Duodenal mucosa (tissue), 2 donors: ENCODE data around the gene ZBTB20.

Experiments used
- H3K27ac ChIP-seq: one replicate; pipeline ENCODE4 v1.7.0; 2013; ENCODE audit warnings: low read depth, low read length
- H3K27me3 ChIP-seq, 2 donors: one replicate each; pipeline ENCODE4 v1.7.0; 2013; ENCODE audit warnings: low read length in 2 of 2, control low read depth in 1 of 2; ENCODE audit not compliant: insufficient read depth in 2 of 2, control insufficient read depth in 1 of 2
- H3K36me3 ChIP-seq, 2 donors: one replicate each; pipeline ENCODE4 v1.7.0; 2013; ENCODE audit warnings: low read length in 2 of 2, control low read depth in 1 of 2; ENCODE audit not compliant: insufficient read depth in 2 of 2, control insufficient read depth in 1 of 2
- H3K4me1 ChIP-seq, 2 donors: one replicate each; pipeline ENCODE4 v1.7.0; 2013; ENCODE audit warnings: low read length in 2 of 2, control low read depth in 1 of 2; ENCODE audit not compliant: insufficient read depth in 2 of 2, control insufficient read depth in 1 of 2
- H3K4me3 ChIP-seq, 2 donors: one replicate each; pipeline ENCODE4 v1.7.0; 2013; ENCODE audit warnings: low read length in 2 of 2, low read depth in 1 of 2
- H3K9ac ChIP-seq, 2 donors: one replicate each; pipeline ENCODE4 v1.7.0; 2013; ENCODE audit warnings: low read length in 2 of 2, low read depth in 1 of 2
- H3K9me3 ChIP-seq, 2 donors: one replicate each; pipeline ENCODE4 v1.7.0; 2013; ENCODE audit warnings: low read length in 2 of 2, control low read depth in 1 of 2; ENCODE audit not compliant: control insufficient read depth in 1 of 2

ZBTB20 gene

DNA sequence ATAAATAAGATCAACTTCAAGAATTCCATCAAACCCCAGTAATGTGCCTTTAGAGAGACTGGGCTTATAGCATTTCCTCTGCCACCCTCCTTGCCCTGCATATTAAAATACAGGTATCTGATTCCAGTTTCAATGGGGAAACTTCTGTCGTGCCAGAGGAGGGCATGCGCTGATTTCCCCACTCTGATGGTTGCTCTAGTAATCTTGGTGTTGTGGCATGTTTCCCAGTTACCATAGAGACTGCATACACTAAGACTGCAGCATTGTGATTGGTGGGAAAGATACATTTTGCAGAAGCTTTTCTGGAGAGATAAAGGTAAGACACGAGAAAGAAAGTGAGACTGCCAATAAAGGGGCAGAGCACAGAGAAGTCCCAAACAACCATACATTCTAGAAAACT is 627.7 kb downstream of the ZBTB20 start:
- H3K36me3 ChIP-seq: no peaks in the 10 kb centered on the region
- no peaks in the 10 kb centered on the region for H3K4me1 ChIP-seq
- no peaks in the 10 kb centered on the region for H3K27me3 ChIP-seq
- H3K9me3 ChIP-seq: no peaks in the 10 kb centered on the region
- no peak overlapping the region for H3K27ac ChIP-seq
- no peak overlapping the region for H3K9ac ChIP-seq
- no peak overlapping the region for H3K4me3 ChIP-seq

DNA sequence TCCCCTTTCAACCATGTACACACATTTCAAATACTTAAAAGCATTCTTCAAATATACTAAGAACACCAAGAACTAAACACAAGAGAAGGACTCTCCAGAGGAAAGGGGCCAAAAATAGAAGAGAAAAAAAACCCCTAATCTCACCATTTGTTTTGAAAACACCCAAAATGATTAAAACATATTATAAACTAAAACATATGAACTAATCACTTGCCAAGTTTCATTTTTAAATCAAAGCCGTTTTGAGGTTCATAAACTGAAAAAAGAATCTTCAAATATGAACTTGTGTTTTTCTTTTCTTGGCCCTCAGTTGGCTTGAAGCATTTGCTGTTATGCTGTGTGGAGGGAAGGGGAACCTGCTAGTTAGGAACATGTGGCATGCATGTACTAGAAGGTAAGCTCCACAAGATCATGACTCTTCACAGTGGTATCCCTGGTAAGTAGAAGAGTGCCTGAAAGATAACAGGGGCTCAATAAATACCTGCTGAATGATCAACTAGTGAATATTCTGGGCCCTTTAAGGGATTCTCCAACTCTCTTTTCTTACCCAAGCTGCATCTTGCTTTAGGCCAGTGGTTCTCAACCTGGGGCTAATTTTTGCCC is 628.8 kb downstream of the ZBTB20 start:
- H3K4me3 ChIP-seq: no peak overlapping the region
- H3K4me1 ChIP-seq: no peaks in the 10 kb centered on the region
- H3K27me3 ChIP-seq: no peaks in the 10 kb centered on the region
- H3K27ac ChIP-seq: no peak overlapping the region
- H3K9me3 ChIP-seq: no peaks in the 10 kb centered on the region
- H3K36me3 ChIP-seq: no peaks in the 10 kb centered on the region
- no peak overlapping the region for H3K9ac ChIP-seq

DNA sequence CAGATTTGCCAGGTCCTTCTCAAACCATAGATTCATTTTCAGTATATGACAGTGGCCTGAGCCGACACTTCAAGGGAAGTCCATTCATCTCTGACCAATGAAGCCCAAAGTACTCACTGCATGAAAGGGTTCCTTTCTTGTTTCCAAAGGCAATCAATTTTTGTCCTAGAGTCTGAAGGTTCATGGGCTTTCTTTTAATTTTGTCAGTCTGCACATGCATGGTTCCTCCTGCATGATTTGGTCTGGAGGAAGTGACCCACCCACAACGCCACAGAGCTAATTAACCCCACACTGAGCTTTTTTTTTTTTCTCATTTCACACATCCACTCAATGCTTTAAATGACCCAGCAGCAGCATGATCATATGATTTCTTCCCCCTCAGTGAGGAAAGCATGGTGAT is 636.9 kb downstream of the ZBTB20 start:
- no peak overlapping the region for H3K9ac ChIP-seq
- no peaks in the 10 kb centered on the region for H3K9me3 ChIP-seq
- no peak overlapping the region for H3K4me3 ChIP-seq
- no peaks in the 10 kb centered on the region for H3K27me3 ChIP-seq
- H3K36me3 ChIP-seq: no peaks in the 10 kb centered on the region
- peaks cover 0 to 7% of the 10 kb centered on the region in 2 donors for H3K4me1 ChIP-seq
- no peak overlapping the region for H3K27ac ChIP-seq

DNA sequence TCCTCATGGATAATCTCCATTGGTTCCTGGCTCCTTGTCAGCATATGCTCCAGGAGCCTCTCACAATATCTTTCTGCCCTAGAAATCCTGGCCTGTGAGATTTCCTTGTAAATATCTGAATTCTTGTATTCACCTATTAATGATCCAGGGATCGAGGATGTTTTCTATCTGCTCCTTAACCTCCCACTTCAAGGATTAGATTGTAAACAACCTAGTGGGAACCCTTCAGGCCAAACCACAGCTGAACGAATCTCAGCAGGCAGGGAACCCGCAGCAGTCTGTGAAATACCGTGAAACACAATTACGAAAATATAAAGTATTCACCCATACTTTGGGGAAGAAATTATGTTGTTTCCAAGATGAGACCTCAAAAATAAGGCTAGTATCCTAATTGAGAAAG is 637.3 kb downstream of the ZBTB20 start:
- Histone ChIP-seq H3K4me1 (peaks cover 0 to 7% of the 10 kb centered on the region in 2 donors), H3K27me3 (no peaks in the 10 kb centered on the region), H3K36me3 (no peaks in the 10 kb centered on the region), H3K9ac (no peak overlapping the region), H3K4me3 (no peak overlapping the region), H3K9me3 (no peaks in the 10 kb centered on the region), H3K27ac (no peak overlapping the region)

DNA sequence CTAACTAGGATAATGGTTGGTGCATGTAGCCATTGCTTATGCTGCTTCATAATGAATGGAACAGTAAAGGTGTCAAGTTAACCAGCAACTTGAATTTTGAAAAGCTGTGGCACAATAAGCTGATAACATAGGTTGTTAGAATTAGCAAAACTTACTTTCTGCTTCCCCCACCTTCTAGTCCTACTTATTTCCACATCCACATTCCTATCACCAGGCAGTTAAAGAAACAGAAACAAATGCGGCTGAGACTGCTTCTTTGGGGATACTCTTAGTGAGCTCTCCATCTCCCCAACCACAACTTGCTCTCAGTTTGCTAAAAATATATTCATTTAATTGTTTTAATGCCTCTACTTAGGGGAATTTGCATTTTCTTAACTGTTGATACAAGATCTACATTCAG is 638.1 kb downstream of the ZBTB20 start:
- Histone ChIP-seq H3K9me3 (no peaks in the 10 kb centered on the region), H3K4me3 (no peak overlapping the region), H3K36me3 (no peaks in the 10 kb centered on the region), H3K4me1 (peaks cover 0 to 7% of the 10 kb centered on the region in 2 donors), H3K9ac (no peak overlapping the region), H3K27me3 (no peaks in the 10 kb centered on the region), H3K27ac (no peak overlapping the region)

DNA sequence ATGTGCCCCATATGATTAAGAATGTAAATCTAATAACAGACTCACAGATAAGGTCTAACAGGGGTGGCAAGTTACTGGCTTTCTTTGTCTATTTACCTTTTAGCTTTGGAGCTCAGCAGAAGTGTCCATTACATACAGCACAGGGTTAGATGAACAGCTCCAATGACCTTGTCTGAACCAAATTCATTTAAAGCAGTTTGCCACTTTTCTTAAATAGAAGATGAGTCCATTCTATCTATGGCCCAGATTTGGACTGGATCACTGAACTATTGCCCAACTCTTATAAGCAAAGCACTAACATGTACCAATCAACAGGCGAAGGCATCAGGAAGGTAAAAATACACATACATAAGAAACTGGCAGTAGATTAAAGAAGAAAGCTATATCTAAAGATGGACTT is 638.9 kb downstream of the ZBTB20 start:
- peaks cover 0 to 7% of the 10 kb centered on the region in 2 donors for H3K4me1 ChIP-seq
- no peak overlapping the region for H3K4me3 ChIP-seq
- H3K36me3 ChIP-seq: no peaks in the 10 kb centered on the region
- H3K9ac ChIP-seq: no peak overlapping the region
- H3K27me3 ChIP-seq: no peaks in the 10 kb centered on the region
- no peaks in the 10 kb centered on the region for H3K9me3 ChIP-seq
- no peak overlapping the region for H3K27ac ChIP-seq

DNA sequence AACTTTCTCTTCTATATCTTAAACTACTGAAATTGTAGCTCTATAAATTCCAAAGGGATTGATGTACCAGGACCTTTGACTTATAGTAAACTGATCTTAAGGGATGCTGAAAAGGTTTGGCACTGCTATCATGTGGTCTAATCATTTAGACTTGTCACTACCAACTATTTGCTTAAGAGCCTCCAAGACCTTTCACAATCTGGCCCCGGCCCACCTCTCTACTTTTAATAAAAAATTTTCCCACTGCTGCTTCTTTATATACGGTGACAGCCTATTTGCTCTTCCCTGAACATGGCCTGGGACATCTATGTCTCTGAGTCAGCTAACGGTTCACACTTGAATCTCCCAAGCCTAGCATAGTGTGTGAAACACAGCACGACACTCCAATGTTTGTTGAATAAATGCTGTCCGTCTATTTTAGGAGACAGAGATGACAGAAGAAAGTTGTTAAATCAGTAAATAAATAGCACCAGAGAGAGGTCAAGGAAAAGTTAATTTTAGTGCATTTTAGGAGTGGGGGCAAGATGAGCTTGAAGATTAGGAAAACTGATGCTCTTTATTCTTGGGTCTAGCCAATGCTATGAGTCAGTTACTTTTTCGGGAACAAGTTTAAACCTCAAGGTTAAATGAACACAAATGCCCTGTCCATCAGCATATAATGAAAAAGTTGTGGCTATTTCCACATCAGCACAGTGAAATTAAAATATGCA is 640.3 kb downstream of the ZBTB20 start:
- H3K9ac ChIP-seq: no peak overlapping the region
- no peaks in the 10 kb centered on the region for H3K27me3 ChIP-seq
- H3K9me3 ChIP-seq: no peaks in the 10 kb centered on the region
- H3K36me3 ChIP-seq: no peaks in the 10 kb centered on the region
- H3K4me1 ChIP-seq: peaks cover 0 to 7% of the 10 kb centered on the region in 2 donors
- no peak overlapping the region for H3K27ac ChIP-seq
- no peak overlapping the region for H3K4me3 ChIP-seq

DNA sequence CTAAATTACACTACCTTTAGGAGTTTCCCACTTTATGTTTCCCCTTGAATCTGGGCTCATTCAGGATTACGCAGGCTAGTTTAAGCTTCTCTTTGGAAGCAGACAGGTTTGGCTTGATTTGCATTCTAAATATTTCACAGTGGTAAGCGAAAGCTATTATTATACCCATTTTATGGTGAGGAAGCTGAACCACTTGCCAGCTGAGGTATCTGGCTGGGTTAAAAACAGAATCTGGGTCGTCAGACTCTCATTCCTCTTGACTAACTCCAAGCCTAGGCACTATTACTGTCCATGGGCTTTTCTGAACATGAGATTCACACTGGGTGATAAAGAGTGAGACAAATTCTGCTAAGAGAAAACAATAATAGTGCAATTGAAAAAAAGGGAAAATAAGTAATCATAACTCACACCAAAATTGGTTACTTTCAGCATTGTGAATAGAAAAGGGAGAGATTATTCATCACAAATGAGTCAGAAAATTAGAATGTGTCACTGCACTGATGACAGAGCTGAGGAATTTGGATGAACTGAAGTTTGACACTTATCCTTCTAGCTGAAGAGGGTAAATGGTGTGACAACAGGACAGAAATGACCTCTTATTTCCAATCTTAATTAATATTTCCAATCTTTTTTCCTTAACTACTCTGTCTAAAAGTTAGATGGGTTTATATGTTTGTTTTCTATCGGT is 642.0 kb downstream of the ZBTB20 start:
- H3K4me1 ChIP-seq: peaks cover 0 to 7% of the 10 kb centered on the region in 2 donors
- H3K9me3 ChIP-seq: no peaks in the 10 kb centered on the region
- H3K36me3 ChIP-seq: no peaks in the 10 kb centered on the region
- H3K9ac ChIP-seq: no peak overlapping the region
- no peak overlapping the region for H3K27ac ChIP-seq
- H3K27me3 ChIP-seq: no peaks in the 10 kb centered on the region
- H3K4me3 ChIP-seq: no peak overlapping the region

DNA sequence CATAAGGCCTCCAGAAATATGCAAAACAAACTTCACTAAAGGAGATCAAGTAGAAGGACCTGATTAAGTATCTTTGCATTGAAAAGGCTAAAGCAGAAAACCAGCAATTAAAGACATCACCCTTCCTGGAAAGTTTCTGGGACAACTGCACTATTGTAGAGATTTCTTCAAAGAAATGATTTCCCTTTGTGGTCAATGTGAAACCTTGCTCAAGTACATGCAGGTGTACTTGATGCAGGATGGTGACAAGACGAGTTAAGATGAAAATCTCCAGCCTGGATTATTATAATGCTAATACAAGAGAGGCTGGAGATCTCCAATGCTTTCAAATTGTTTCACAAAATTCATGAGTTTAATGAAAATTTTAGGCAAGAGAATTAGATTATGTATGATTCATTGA is 644.9 kb downstream of the ZBTB20 start:
- Histone ChIP-seq H3K27me3 (no peaks in the 10 kb centered on the region), H3K27ac (no peak overlapping the region), H3K9me3 (no peaks in the 10 kb centered on the region), H3K4me3 (no peak overlapping the region), H3K4me1 (peaks cover 3 to 6% of the 10 kb centered on the region in 2 donors), H3K36me3 (no peaks in the 10 kb centered on the region), H3K9ac (no peak overlapping the region)

DNA sequence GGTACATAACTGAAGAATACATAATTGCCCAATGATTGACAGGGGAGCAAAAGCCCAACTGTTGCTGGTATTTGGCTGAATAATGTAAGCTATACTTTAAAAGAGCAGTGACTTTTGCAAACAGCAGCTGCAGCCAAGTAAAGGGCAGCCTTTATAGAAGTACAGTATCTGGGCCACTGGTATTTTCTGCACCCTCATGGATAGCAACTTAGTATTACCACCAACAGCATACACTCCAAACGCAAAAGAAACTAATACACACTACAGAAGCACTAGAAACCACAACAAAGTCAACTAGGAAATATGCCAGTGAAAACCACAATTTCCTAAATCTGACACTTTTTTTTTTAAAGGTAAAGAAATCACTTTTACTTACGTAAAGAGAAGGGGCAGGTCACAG is 647.1 kb downstream of the ZBTB20 start:
- H3K9ac ChIP-seq: no peak overlapping the region
- H3K27ac ChIP-seq: no peak overlapping the region
- H3K4me1 ChIP-seq: peaks cover 4 to 13% of the 10 kb centered on the region in 2 donors
- no peaks in the 10 kb centered on the region for H3K27me3 ChIP-seq
- H3K4me3 ChIP-seq: no peak overlapping the region
- no peaks in the 10 kb centered on the region for H3K36me3 ChIP-seq
- H3K9me3 ChIP-seq: no peaks in the 10 kb centered on the region
